IPS DF 19.7 (cell line): ENCODE measurements around the gene SRCIN1.
"Not testable (repeated sequence)": the region's sequence is repeated elsewhere in the genome, so short reads cannot be mapped to it uniquely, and the experiment has no call there.

ENCODE experiments used
- DNase-seq: peaks from one replicate; pipeline ENCODE4 v3.0.0-alpha.2; 2013; ENCODE audit warnings: low read depth, low spot score

Gene SRCIN1

GRCh38 chr17:38485146-38485468 lies 120.6 kb downstream of the SRCIN1 start:
- no peak for DNase-seq

- DNase-seq = not testable (repeated sequence)
These were observed 121.3 kb downstream of the SRCIN1 start for GRCh38 chr17:38484242-38485145.

GRCh38 chr17:38482700-38483043 lies 123.1 kb downstream of the SRCIN1 start:
- DNase-seq = not testable (repeated sequence)

- DNase-seq = not testable (repeated sequence)
These were observed 123.6 kb downstream of the SRCIN1 start for GRCh38 chr17:38482039-38482699.
